Measurements from ENCODE around the gene ADAMTSL2. TPM values are rescaled to one million over a fixed set of nuclear protein-coding genes. Genes with fewer than 3 reads are reported as not detected.

The ADAMTSL2 gene
- polyA plus RNA-seq, 1 experiment: not detected

DNA sequence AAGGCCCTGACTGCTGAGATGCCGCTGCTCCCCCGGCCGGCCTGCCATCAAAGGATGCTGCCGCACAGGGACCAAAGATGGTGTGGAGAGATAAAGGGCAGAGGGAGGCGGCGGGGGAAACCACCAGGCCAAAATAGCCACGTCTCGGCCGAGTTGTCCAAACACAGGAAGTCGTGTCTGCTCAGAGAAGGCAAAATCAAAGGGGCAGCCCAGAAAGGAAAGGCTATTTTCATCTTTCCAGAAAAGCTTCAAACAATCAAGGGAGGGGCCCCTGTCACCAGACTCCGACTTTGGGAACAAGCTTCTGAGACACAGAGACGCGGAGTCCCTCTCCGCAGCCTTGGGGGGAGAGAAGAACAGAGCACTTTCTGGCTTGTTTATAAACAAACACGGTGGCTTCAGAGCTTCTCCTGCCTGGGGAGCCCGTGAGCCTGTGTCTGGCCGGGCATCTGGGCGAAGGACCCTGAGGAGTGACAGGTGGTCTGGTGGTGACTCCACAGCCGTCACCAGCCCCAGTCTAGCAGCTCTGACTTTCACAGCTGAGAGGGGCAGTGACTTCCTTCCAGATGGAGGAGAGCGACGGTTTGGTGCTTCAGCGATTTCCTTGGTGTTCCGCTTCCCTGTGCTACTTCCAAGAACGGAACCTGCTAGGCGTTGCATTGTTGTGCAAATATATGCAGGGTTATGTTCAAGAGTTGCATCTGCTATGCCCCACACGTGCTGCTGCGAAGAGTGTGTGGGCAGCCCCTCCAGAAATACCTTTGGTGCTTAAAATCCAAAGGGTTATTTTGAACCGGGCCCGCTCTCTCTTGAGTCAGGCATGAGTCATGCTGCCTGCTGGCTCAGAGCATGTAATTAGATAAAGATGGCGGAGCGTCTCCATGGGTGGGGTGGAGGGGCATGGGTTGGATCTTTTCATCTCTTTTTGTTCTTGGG lies 24.0 kb downstream of the ADAMTSL2 start:
- Histone ChIP-seq H3K4me3 (ENCODE audit: low read depth, low read length) (peak overlapping the region; percentile 18), H3K36me3 (ENCODE audit: control insufficient read depth, insufficient read depth, low read length) (no peaks in the 10 kb centered on the region), H3K27me3 (ENCODE audit: control insufficient read depth, insufficient read depth, low read length) (peaks cover 5% of the 10 kb centered on the region)
- TF ChIP-seq, protein P1, sequence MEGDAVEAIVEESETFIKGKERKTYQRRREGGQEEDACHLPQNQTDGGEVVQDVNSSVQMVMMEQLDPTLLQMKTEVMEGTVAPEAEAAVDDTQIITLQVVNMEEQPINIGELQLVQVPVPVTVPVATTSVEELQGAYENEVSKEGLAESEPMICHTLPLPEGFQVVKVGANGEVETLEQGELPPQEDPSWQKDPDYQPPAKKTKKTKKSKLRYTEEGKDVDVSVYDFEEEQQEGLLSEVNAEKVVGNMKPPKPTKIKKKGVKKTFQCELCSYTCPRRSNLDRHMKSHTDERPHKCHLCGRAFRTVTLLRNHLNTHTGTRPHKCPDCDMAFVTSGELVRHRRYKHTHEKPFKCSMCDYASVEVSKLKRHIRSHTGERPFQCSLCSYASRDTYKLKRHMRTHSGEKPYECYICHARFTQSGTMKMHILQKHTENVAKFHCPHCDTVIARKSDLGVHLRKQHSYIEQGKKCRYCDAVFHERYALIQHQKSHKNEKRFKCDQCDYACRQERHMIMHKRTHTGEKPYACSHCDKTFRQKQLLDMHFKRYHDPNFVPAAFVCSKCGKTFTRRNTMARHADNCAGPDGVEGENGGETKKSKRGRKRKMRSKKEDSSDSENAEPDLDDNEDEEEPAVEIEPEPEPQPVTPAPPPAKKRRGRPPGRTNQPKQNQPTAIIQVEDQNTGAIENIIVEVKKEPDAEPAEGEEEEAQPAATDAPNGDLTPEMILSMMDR (IDR thresholded peaks at IDR 0.05; ENCODE audit: insufficient read depth, low read depth, low read length): no peak
- peak; percentile 36 for DNase-seq (ENCODE audit: low read depth)
- CTCF ChIA-PET: interaction anchor here (0.6 to 1.4 kb wide), 2 partner anchors 18 to 372 kb away, joined by 3 to 4 read pairs; no protein-coding TSS in a partner anchor
- POLR2A ChIA-PET: no interaction called here

DNA sequence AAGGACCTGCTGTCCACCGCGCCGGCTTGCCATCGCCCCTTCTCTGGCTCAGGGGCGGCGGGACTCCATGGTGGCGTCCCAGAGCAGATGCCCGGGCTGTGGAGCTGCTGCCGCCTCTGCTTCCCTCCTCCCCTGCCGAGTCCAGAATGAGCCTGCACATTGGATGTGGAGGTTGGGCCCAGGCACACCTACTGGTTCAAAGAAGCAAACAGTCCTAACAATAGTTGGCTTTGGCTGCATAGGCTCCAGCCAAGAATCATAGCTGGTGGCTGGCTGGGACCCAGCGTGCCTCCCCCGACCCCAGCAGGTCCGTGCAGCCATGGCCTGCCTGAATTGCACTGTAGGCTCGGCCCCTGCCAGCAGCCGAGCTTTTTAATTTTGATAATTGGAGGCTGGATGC lies 25.8 kb downstream of the ADAMTSL2 start:
- H3K36me3 ChIP-seq (ENCODE audit: control insufficient read depth, insufficient read depth, low read length): no peaks in the 10 kb centered on the region
- TF ChIP-seq, protein P1 (IDR thresholded peaks at IDR 0.05; ENCODE audit: insufficient read depth, low read depth, low read length): no peak
- CTCF ChIA-PET: no interaction called here
- H3K4me3 ChIP-seq (ENCODE audit: low read depth, low read length): no peak overlapping the region
- no peak for DNase-seq (ENCODE audit: low read depth)
- POLR2A ChIA-PET: no interaction called here
- H3K27me3 ChIP-seq (ENCODE audit: control insufficient read depth, insufficient read depth, low read length): peaks cover 8% of the 10 kb centered on the region

DNA sequence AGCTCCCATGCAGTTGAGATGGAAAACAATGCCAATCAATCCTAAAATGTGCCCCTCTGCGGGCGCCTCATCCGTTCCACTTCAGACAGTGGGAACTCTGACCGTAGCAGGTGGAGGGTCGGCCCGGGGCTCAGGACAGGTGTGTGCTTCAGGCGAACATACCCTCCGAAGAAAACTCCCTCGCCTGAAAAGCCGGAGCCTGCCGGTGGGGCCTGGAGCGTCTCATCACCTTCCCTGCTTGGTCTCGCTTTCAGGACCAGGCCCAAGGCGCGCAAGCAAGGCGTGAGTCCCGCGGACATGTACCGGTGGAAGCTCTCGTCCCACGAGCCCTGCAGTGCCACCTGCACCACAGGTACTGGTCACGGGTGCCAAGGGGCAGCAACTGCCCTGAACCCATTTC lies 26.4 kb downstream of the ADAMTSL2 start:
- ChIA-PET POLR2A (no interaction called here), CTCF (no interaction called here)

DNA sequence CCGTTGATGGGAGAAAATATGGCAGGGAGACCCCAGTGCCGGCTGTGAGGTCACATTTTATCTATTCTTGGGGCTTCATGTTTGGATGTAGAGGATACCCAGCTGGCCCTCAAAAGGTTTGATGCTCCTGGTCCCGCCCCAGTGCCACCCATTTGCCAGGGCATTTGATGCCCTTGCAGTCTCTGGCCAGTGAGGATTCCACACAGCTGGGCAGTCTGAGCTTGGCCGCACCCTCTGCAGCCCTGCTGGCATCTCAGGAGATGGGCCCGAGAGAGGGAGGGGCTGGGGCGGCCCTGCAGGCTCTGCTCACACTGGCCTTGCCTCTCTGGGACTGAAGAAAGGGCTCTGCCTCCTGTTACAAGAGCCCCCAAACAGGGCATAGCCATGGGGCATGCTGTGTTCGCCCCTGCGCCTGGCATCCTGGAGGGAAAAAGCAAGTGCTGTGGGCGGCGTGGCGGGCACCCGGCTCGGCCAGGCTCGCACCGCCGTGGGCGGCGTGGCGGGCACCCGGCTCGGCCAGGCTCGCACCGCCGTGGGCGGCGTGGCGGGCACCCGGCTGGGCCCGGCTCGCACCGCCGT lies 27.6 kb downstream of the ADAMTSL2 start:
- ChIA-PET POLR2A (no interaction called here), CTCF (no interaction called here)
- TF ChIP-seq, protein P1 (IDR thresholded peaks at IDR 0.05; ENCODE audit: insufficient read depth, low read depth, low read length): no peak
- Histone ChIP-seq H3K36me3 (ENCODE audit: control insufficient read depth, insufficient read depth, low read length) (no peaks in the 10 kb centered on the region), H3K27me3 (ENCODE audit: control insufficient read depth, insufficient read depth, low read length) (peaks cover 9% of the 10 kb centered on the region), H3K4me3 (ENCODE audit: low read depth, low read length) (no peak overlapping the region)
- no peak for DNase-seq (ENCODE audit: low read depth)

More for the DNA sequence above, 26.4 kb downstream of the ADAMTSL2 start:
- Histone ChIP-seq H3K4me3 (ENCODE audit: low read depth, low read length) (no peak overlapping the region), H3K27me3 (ENCODE audit: control insufficient read depth, insufficient read depth, low read length) (peaks cover 9% of the 10 kb centered on the region), H3K36me3 (ENCODE audit: control insufficient read depth, insufficient read depth, low read length) (no peaks in the 10 kb centered on the region)
- DNase-seq (ENCODE audit: low read depth): no peak
- TF ChIP-seq, protein P1 (IDR thresholded peaks at IDR 0.05; ENCODE audit: insufficient read depth, low read depth, low read length): no peak

DNA sequence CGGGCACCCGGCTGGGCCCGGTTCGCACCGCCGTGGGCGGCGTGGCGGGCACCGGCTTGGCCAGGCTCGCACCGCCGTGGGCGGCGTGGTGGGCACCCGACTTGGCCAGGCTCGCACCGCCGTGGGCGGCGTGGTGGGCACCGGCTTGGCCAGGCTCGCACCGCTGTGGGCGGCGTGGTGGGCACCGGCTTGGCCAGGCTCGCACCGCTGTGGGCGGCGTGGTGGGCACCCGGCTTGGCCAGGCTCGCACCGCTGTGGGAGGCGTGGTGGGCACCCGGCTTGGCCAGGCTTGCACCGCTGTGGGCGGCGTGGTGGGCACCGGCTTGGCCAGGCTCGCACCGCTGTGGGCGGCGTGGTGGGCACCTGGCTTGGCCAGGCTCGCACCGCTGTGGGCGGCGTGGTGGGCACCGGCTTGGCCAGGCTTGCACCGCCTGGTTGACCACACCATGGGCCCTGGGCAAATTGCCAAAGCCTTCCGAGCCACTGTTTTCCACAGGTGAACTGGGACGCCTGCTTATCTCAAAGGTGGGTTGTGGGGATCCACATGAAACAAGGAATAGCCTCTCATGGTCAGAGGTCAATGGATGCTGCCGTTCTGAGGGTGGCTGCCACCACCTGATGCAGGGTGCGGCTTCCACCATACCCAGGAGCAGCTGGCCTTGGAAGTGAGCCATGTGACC lies 28.2 kb downstream of the ADAMTSL2 start:
- peaks cover 9% of the 10 kb centered on the region for H3K27me3 ChIP-seq (ENCODE audit: control insufficient read depth, insufficient read depth, low read length)
- ChIA-PET CTCF (no interaction called here), POLR2A (no interaction called here)
- no peak for DNase-seq (ENCODE audit: low read depth)
- H3K36me3 ChIP-seq (ENCODE audit: control insufficient read depth, insufficient read depth, low read length): no peaks in the 10 kb centered on the region
- H3K4me3 ChIP-seq (ENCODE audit: low read depth, low read length): no peak overlapping the region
- TF ChIP-seq, protein P1 (IDR thresholded peaks at IDR 0.05; ENCODE audit: insufficient read depth, low read depth, low read length): no peak

Data from BJ (cell line).